Calu3 (cell line): ENCODE measurements around the gene CDC5L. TPM values are rescaled to one million over a fixed set of nuclear protein-coding genes. Genes with fewer than 3 reads are reported as not detected.

Experiments used
- BruUV-seq: library from RNA; stranded (reverse); fragments of 400-500 nt; replicated peaks from 2 replicates; lab custom pipeline; 2021; lab: Mats Ljungman, UMichigan
- CTCF ChIA-PET: fragments of 300-600 bp; sonication (Branson Sonifier 250); formaldehyde crosslinking; loops from one replicate; lab custom pipeline; 2022; ENCODE audit warnings: antibody characterized with exemption; lab: Charles Lee
- DNase-seq: peaks from one replicate; pipeline ENCODE4 v3.0.0; 2022
- H3K27ac Mint-ChIP-seq: one replicate; pipeline ENCODE4 v1.8.0; 2022; ENCODE audit warnings: mixed read lengths; ENCODE audit not compliant: unreplicated experiment
- H3K27me3 Mint-ChIP-seq: one replicate; pipeline ENCODE4 v1.8.0; 2022; ENCODE audit warnings: mixed read lengths; ENCODE audit not compliant: unreplicated experiment
- H3K36me3 Mint-ChIP-seq: one replicate; pipeline ENCODE4 v1.8.0; 2022; ENCODE audit warnings: mild to moderate bottlenecking, moderate library complexity, mixed read lengths; ENCODE audit not compliant: insufficient read depth, unreplicated experiment
- H3K4me1 Mint-ChIP-seq: one replicate; pipeline ENCODE4 v1.8.0; 2022; ENCODE audit warnings: mild to moderate bottlenecking, low read depth, mixed read lengths; ENCODE audit not compliant: unreplicated experiment
- H3K4me3 Mint-ChIP-seq: one replicate; pipeline ENCODE4 v1.8.0; 2022; ENCODE audit warnings: mild to moderate bottlenecking, low read depth, moderate library complexity, mixed read lengths; ENCODE audit not compliant: unreplicated experiment
- H3K9me3 Mint-ChIP-seq: one replicate; pipeline ENCODE4 v1.8.0; 2022; ENCODE audit warnings: low read depth, mixed read lengths; ENCODE audit not compliant: unreplicated experiment
- intact Hi-C: fragments of 100-400 bp; cut with micrococcal nuclease; formaldehyde crosslinking; loops from one replicate; pipeline ENCODE4 v1.10.0; 2022; ENCODE audit not compliant: unreplicated experiment
- total RNA-seq: library from RNA; stranded (reverse); gene quantifications from 2 replicates; pipeline ENCODE4 v1.2.3, GENCODE V29; 2022
- TF ChIP-seq, protein P1 (sequence below): fragments of 200-600 bp; IDR thresholded peaks from one replicate; pipeline ENCODE4 v1.8.0; 2022; ENCODE audit warnings: antibody characterized with exemption; ENCODE audit not compliant: unreplicated experiment

CDC5L gene
- total RNA-seq, 1 experiment from 2014 or later = 43.4 TPM

DNA sequence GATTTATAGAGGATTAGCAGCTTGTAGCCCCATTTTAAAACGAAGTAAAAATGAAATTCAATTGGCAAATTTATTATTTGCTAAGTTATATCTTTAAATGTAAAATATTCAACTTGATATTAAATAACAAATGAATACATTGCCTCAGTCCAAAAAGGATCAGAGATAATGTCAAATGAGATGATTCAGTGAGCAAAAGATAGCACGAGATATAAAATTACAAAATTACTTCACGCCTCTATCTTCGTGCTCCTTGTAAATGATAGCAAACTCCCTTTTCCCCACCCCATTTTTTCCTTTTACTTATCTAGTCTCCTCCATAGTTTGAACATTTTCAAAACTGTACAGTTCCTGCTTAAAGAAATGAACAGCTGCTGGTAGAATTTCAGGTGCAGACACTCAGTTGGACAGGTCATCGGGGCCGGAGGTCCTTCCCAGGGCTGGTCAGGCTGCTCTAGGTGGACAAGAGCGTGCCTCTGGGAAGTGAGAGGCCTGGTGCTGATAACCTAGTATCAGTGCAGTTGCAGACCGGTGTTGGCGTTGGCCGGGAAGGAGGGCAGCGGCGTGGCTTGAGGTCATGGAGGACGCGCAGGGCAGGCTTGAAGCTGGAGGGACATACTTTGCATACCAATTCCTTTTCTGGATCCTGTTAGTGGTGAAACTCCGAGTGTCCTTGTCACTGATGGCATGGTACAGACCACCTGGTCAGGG is 83.9 kb downstream of the CDC5L start:
- H3K36me3 Mint-ChIP-seq = peaks cover 7% of the 10 kb centered on the region
- no peak overlapping the region for H3K4me3 Mint-ChIP-seq
- H3K9me3 Mint-ChIP-seq = no peaks in the 10 kb centered on the region
- CTCF ChIA-PET = no interaction called here
- no TSS peak for BruUV-seq
- H3K27ac Mint-ChIP-seq = no peak overlapping the region
- no peaks in the 10 kb centered on the region for H3K27me3 Mint-ChIP-seq
- DNase-seq = no peak
- TF ChIP-seq, protein P1, sequence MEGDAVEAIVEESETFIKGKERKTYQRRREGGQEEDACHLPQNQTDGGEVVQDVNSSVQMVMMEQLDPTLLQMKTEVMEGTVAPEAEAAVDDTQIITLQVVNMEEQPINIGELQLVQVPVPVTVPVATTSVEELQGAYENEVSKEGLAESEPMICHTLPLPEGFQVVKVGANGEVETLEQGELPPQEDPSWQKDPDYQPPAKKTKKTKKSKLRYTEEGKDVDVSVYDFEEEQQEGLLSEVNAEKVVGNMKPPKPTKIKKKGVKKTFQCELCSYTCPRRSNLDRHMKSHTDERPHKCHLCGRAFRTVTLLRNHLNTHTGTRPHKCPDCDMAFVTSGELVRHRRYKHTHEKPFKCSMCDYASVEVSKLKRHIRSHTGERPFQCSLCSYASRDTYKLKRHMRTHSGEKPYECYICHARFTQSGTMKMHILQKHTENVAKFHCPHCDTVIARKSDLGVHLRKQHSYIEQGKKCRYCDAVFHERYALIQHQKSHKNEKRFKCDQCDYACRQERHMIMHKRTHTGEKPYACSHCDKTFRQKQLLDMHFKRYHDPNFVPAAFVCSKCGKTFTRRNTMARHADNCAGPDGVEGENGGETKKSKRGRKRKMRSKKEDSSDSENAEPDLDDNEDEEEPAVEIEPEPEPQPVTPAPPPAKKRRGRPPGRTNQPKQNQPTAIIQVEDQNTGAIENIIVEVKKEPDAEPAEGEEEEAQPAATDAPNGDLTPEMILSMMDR = no peak
- intact Hi-C loops = loop anchor here (10.0 kb wide), 2 partner anchors 903 to 1453 kb away; partner anchors contain the start of gene SUPT3H
- H3K4me1 Mint-ChIP-seq = peaks cover 26% of the 10 kb centered on the region

DNA sequence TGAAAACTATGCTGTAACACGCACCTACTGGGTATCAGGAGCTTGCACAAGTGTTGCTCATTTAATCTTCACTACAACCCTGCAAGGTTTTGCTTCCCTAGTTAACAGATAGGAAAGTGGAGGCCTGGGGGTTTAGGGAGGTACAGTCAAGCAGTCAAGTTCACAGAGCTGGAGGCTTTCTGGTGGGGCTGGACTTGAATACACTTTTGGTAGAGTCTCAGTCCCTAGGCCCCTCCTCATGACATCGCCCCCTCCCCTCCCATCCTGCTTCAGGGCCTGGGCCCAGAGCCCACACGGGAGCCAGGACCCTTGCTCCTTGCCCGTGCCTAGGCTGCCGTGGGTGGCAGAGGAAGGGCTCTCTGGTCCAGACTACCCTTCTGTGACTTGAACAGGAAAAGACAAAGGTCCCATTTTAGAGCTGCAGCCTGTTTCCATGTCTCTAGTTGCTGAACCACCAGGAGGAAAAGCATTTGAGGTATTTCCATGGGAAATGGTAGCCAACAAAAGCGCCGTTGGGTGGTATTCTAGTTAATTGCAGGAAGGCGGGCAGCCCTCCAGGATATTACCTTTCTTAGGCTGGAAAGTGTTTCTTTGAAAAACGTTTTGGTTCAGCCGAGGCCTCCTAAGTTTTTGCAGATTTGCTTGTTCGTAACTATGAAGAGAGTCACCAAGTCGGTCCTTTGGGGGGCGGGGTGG is 84.9 kb downstream of the CDC5L start:
- no TSS peak for BruUV-seq

DNA sequence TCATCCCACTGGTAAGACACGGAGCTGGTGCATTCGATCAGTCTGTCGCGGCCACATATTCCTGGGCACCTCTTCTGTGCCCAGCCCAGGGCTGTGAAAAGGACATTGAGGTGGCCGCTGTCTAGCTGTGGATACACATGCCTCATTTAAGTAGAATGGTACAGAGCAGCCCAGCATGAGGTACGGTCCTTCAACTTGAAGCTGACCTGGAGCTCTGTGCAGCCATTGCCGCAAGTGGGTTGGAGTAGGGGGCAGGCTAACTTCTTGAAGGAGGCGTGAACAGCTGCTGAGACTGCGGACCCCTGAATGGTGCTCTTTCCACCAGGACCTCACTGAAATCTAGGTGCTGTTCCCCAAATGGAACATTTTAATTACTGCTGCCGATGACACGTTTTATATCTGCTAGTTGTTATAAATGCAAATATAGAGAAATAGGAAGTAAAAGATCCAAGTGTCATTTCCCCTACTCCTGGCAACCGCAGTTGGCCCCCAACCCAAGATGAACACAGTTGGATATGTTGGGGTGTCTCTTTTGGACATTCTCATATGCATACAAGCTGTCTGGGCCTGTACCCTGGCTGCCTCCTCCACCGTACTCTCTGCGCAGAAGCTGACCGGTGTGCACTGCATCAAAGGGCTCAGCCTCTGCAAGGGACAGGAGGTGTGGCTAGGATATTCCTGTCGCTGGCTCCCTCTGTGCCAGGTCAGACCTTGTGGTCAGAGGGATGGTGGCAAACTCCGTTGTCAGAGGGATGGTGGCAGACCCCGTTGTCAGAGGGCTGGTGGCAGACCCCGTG is 86.1 kb downstream of the CDC5L start:
- TF ChIP-seq, protein P1 = no peak
- H3K27ac Mint-ChIP-seq = peak overlapping the region; percentile 24
- H3K27me3 Mint-ChIP-seq = no peaks in the 10 kb centered on the region

More for the DNA sequence above, 84.9 kb downstream of the CDC5L start:
- H3K27me3 Mint-ChIP-seq = no peaks in the 10 kb centered on the region
- H3K4me1 Mint-ChIP-seq = peaks cover 29% of the 10 kb centered on the region
- H3K4me3 Mint-ChIP-seq = no peak overlapping the region
- DNase-seq = no peak
- H3K36me3 Mint-ChIP-seq = peaks cover 7% of the 10 kb centered on the region
- no peak overlapping the region for H3K27ac Mint-ChIP-seq
- intact Hi-C loops = loop anchor here (10.0 kb wide), 2 partner anchors 902 to 1452 kb away; partner anchors contain the start of gene SUPT3H
- CTCF ChIA-PET = interaction anchor here (0.6 kb wide), 1 partner anchor 163 kb away, joined by 5 read pairs; no protein-coding TSS in a partner anchor
- H3K9me3 Mint-ChIP-seq = no peaks in the 10 kb centered on the region
- TF ChIP-seq, protein P1 = no peak

DNA sequence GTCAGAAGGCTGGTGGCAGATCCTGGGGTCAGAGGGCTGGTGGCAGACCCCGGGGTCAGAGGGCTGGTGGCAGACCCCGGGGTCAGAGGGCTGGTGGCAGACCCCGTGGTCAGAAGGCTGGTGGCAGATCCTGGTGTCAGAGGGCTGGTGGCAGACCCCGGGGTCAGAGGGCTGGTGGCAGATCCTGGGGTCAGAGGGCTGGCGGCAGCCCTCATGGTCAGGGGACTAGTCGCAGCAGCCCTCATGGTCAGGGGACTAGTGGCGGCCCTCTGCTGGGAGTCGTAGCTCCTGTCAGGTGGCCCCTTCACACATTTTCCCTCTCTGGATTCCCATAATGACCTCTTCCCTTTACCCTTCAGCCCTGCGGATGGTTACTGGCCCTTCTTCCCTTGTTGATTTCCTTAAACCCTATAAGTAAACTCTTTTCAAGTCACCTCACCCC is 86.7 kb downstream of the CDC5L start:
- intact Hi-C loops = loop anchor here (2.0 to 10.0 kb wide), 4 partner anchors 21 to 1451 kb away; partner anchors contain the start of gene SUPT3H
- H3K27me3 Mint-ChIP-seq = no peaks in the 10 kb centered on the region
- CTCF ChIA-PET = interaction anchor here (1.8 to 2.5 kb wide), 6 partner anchors 16 to 448 kb away, joined by 5 to 38 read pairs (median 6); no protein-coding TSS in a partner anchor
- TF ChIP-seq, protein P1 = no peak
- H3K27ac Mint-ChIP-seq = peak overlapping the region; percentile 24
- H3K4me1 Mint-ChIP-seq = peaks cover 37% of the 10 kb centered on the region
- BruUV-seq = no TSS peak
- H3K4me3 Mint-ChIP-seq = no peak overlapping the region
- peaks cover 7% of the 10 kb centered on the region for H3K36me3 Mint-ChIP-seq
- H3K9me3 Mint-ChIP-seq = no peaks in the 10 kb centered on the region
- DNase-seq = no peak

More for the DNA sequence above, 86.1 kb downstream of the CDC5L start:
- Mint-ChIP-seq H3K4me1 (peaks cover 32% of the 10 kb centered on the region), H3K9me3 (no peaks in the 10 kb centered on the region), H3K36me3 (peaks cover 7% of the 10 kb centered on the region), H3K4me3 (no peak overlapping the region)
- CTCF ChIA-PET = interaction anchor here (1.8 to 2.0 kb wide), 2 partner anchors 29 to 179 kb away, joined by 5 to 7 read pairs; no protein-coding TSS in a partner anchor
- DNase-seq = no peak
- intact Hi-C loops = loop anchor here (2.0 to 10.0 kb wide), 4 partner anchors 21 to 1451 kb away; partner anchors contain the start of gene SUPT3H
- BruUV-seq = no TSS peak
